ENCODE data around the gene CUEDC1. TPM values are rescaled to one million over a fixed set of nuclear protein-coding genes. Genes with fewer than 3 reads are reported as not detected.

CUEDC1 gene
- total and polyA plus RNA-seq, 2 donors (not counting 1 experiment from before 2014, with no cell fraction given) = 0.57 TPM; not detected in 1

- no peak overlapping the region for H3K9ac ChIP-seq (ENCODE audit: low read length)
- H3K27me3 ChIP-seq (replicated peaks in 1 of 4; ENCODE audit: control extremely low read depth in 1 of 4, control insufficient read depth in 3 of 4, insufficient read depth in 4 of 4, low read length in 3 of 4) = no peaks in the 10 kb centered on the region
- no peaks in the 10 kb centered on the region for H3K9me3 Mint-ChIP-seq (ENCODE audit: insufficient read depth)
- no peak overlapping the region for H3K27ac ChIP-seq (ENCODE audit: low read length in 2 of 2)
- DNase-seq (no peak), ATAC-seq (ENCODE audit: low read depth) (no peak)
- no peaks in the 10 kb centered on the region for H3K27me3 Mint-ChIP-seq
- intact Hi-C loops (cut with micrococcal nuclease) = no loop called here
- H3K79me2 ChIP-seq (ENCODE audit: control insufficient read depth, insufficient read depth, low read length) = no peaks in the 10 kb centered on the region
- peaks cover 12 to 17% of the 10 kb centered on the region in 2 experiments for H3K36me3 ChIP-seq (replicated peaks in 1 of 2; ENCODE audit: control extremely low read depth in 1 of 2, control insufficient read depth in 1 of 2, extremely low read depth in 1 of 2, insufficient read depth in 2 of 2, low read length in 1 of 2)
- ChIA-PET POLR2A (interaction anchor here (0.6 kb wide), 1 partner anchor 12 kb away, joined by 4 read pairs; no protein-coding TSS in a partner anchor), CTCF (interaction anchor here (0.7 to 5.0 kb wide), 6 partner anchors 14 to 706 kb away, joined by 3 to 48 read pairs (median 26); partner anchors contain the start of gene MRPS23)
- H3K4me3 ChIP-seq (ENCODE audit: control extremely low read depth in 1 of 5, extremely low read depth in 1 of 5, insufficient read depth in 1 of 5, low read depth in 2 of 5, low read length in 4 of 5) = no peak overlapping the region
- peaks cover 8 to 12% of the 10 kb centered on the region in 2 donors for H3K4me1 ChIP-seq (ENCODE audit: control insufficient read depth in 2 of 2, insufficient read depth in 2 of 2, low read length in 2 of 2)
- no CpG with 5 or more reads among the region's 2 CpGs for WGBS (ENCODE audit: insufficient coverage)
- H4K20me1 ChIP-seq (ENCODE audit: control insufficient read depth, insufficient read depth, low read length, poor library complexity, severe bottlenecking) = no peaks in the 10 kb centered on the region
- no peak overlapping the region for H3K4me3 Mint-ChIP-seq
- H3K9me3 ChIP-seq (ENCODE audit: control extremely low read depth in 1 of 3, control insufficient read depth in 2 of 3, insufficient read depth in 1 of 3, low read length in 2 of 3) = no peaks in the 10 kb centered on the region
- no peak overlapping the region for H3K27ac Mint-ChIP-seq
- no peak overlapping the region for H2AFZ ChIP-seq (ENCODE audit: insufficient read depth, low read depth, low read length, poor library complexity, severe bottlenecking)
- peaks cover 2% of the 10 kb centered on the region for H3K4me1 Mint-ChIP-seq
- TF ChIP-seq CTCF (IDR thresholded peaks at IDR 0.05) = no peak
- TF ChIP-seq EZH2 (IDR thresholded peaks at IDR 0.05; ENCODE audit: borderline replicate concordance, insufficient read depth, low read depth, low read length, poor library complexity, severe bottlenecking) = no peak
- no peak overlapping the region for H3K4me2 ChIP-seq (replicated peaks; ENCODE audit: low read depth, low read length, poor library complexity, severe bottlenecking)
Observed at GRCh38 chr17:57835333-57835900, 119.8 kb downstream of the CUEDC1 start.

DNA sequence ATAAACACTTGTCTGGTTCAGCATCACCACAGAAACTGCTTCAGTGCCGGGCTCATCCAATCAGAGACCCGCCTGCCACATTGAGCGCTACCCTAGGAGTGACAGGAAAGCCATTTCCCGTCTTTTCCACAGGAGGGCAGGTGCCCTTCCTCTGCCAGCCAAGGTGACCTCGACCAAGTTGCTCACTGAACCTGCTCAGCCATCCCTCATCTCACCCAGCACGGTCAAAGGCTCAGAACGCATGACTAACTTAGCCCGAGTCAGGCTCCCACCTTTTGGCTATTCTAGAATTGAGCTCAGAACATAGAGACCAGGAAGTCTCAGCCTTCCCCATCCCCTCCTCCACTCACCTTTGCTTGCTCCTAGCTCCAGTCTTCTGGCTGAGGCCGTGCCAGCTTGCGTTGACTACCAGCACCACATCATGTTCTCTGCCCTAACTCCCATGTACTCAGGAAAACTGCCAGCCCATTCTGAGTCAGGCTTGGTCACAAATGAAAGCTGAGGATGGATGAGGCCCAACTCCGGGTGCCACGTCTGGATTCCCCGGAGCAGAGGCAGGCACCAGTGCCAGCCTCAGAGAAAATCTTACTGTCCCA, 121.0 kb downstream of the CUEDC1 start:
- Histone ChIP-seq H4K20me1 (ENCODE audit: control insufficient read depth, insufficient read depth, low read length, poor library complexity, severe bottlenecking) (no peaks in the 10 kb centered on the region), H3K36me3 (replicated peaks in 1 of 2; ENCODE audit: control extremely low read depth in 1 of 2, control insufficient read depth in 1 of 2, extremely low read depth in 1 of 2, insufficient read depth in 2 of 2, low read length in 1 of 2) (peaks cover 6 to 9% of the 10 kb centered on the region in 2 experiments), H2AFZ (ENCODE audit: insufficient read depth, low read depth, low read length, poor library complexity, severe bottlenecking) (no peak overlapping the region), H3K4me2 (replicated peaks; ENCODE audit: low read depth, low read length, poor library complexity, severe bottlenecking) (no peak overlapping the region), H3K4me3 (ENCODE audit: control extremely low read depth in 1 of 5, extremely low read depth in 1 of 5, insufficient read depth in 1 of 5, low read depth in 2 of 5, low read length in 4 of 5) (no peak overlapping the region), H3K27me3 (replicated peaks in 1 of 4; ENCODE audit: control extremely low read depth in 1 of 4, control insufficient read depth in 3 of 4, insufficient read depth in 4 of 4, low read length in 3 of 4) (no peaks in the 10 kb centered on the region), H3K27ac (ENCODE audit: low read length in 2 of 2) (no peak overlapping the region), H3K9me3 (ENCODE audit: control extremely low read depth in 1 of 3, control insufficient read depth in 2 of 3, insufficient read depth in 1 of 3, low read length in 2 of 3) (no peaks in the 10 kb centered on the region), H3K9ac (ENCODE audit: low read length) (no peak overlapping the region), H3K4me1 (ENCODE audit: control insufficient read depth in 2 of 2, insufficient read depth in 2 of 2, low read length in 2 of 2) (peaks cover 8 to 12% of the 10 kb centered on the region in 2 donors), H3K79me2 (ENCODE audit: control insufficient read depth, insufficient read depth, low read length) (no peaks in the 10 kb centered on the region)
- Mint-ChIP-seq H3K4me3 (no peak overlapping the region), H3K27me3 (no peaks in the 10 kb centered on the region), H3K27ac (no peak overlapping the region), H3K9me3 (ENCODE audit: insufficient read depth) (no peaks in the 10 kb centered on the region), H3K4me1 (peaks cover 2% of the 10 kb centered on the region)
- ChIA-PET CTCF (interaction anchor here (0.6 to 5.0 kb wide), 26 partner anchors 9 to 1015 kb away, joined by 3 to 48 read pairs (median 4); partner anchors contain the start of genes CCDC182 and MRPS23), POLR2A (no interaction called here)
- DNase-seq (no peak), ATAC-seq (ENCODE audit: low read depth) (no peak)
- 69% methylated on average over 10 of the region's 13 CpGs for WGBS (ENCODE audit: insufficient coverage)
- TF ChIP-seq CTCF (IDR thresholded peaks at IDR 0.05) (no peak), EZH2 (IDR thresholded peaks at IDR 0.05; ENCODE audit: borderline replicate concordance, insufficient read depth, low read depth, low read length, poor library complexity, severe bottlenecking) (no peak)
- intact Hi-C loops (cut with micrococcal nuclease) = no loop called here

Measured in B cell (primary cell).